Measurements from ENCODE around the gene C12orf76.
"Not testable (repeated sequence)": the region's sequence is repeated elsewhere in the genome, so short reads cannot be mapped to it uniquely, and the experiment has no call there.

C12orf76 gene

DNA sequence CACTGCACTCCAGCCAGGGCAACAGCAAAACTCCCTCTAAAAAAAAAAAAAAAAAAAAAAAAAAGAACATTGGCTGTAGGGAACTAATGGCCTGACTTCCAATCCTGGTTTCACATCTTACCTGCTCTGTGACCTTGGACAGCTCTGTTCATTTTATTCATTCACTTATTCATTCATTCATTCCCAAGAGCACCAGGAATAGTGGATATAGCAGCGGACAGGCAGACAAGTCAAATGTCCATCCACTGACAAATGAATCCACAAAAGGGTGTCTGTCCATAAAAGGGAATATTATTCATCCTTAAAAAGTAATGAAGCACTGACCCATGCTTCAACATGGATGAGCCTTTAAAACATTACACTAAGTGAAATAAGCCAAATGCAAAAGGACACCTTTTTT, 27.6 kb upstream of the C12orf76 start:
- Histone ChIP-seq H3K4me2 (ENCODE audit: insufficient read depth, low read length) (no peak overlapping the region), H3K9me3 (ENCODE audit: insufficient read depth, low read length, severe bottlenecking) (no peaks in the 10 kb centered on the region), H3K27me3 (ENCODE audit: insufficient read depth, low read length, poor library complexity) (no peaks in the 10 kb centered on the region), H3K27ac (ENCODE audit: low read length) (no peak overlapping the region), H3K36me3 (ENCODE audit: insufficient read depth, low read length) (no peaks in the 10 kb centered on the region), H4K20me1 (ENCODE audit: insufficient read depth, low read length) (no peaks in the 10 kb centered on the region), H3K79me2 (ENCODE audit: insufficient read depth, low read length) (peaks cover 4% of the 10 kb centered on the region), H3K4me3 (ENCODE audit: low read depth in 1 of 2, low read length in 2 of 2) (no peak overlapping the region), H3K9ac (ENCODE audit: low read depth, low read length) (no peak overlapping the region), H3K4me1 (ENCODE audit: insufficient read depth, low read length) (peaks cover 46% of the 10 kb centered on the region), H2AFZ (ENCODE audit: low read depth, low read length) (no peak overlapping the region)
- ATAC-seq (ENCODE audit: insufficient read depth, low read depth) (no peak), DNase-seq (no peak)
- TF ChIP-seq EZH2 (IDR thresholded peaks at IDR 0.05; ENCODE audit: borderline replicate concordance, low read depth, low read length, severe bottlenecking): no peak
- TF ChIP-seq, protein P1, sequence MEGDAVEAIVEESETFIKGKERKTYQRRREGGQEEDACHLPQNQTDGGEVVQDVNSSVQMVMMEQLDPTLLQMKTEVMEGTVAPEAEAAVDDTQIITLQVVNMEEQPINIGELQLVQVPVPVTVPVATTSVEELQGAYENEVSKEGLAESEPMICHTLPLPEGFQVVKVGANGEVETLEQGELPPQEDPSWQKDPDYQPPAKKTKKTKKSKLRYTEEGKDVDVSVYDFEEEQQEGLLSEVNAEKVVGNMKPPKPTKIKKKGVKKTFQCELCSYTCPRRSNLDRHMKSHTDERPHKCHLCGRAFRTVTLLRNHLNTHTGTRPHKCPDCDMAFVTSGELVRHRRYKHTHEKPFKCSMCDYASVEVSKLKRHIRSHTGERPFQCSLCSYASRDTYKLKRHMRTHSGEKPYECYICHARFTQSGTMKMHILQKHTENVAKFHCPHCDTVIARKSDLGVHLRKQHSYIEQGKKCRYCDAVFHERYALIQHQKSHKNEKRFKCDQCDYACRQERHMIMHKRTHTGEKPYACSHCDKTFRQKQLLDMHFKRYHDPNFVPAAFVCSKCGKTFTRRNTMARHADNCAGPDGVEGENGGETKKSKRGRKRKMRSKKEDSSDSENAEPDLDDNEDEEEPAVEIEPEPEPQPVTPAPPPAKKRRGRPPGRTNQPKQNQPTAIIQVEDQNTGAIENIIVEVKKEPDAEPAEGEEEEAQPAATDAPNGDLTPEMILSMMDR (IDR thresholded peaks at IDR 0.05; ENCODE audit: borderline replicate concordance, extremely low read depth, low read length, poor library complexity, severe bottlenecking): no peak

- peak overlapping the region; percentile 98 for H2AFZ ChIP-seq (ENCODE audit: low read depth, low read length)
- H3K4me3 ChIP-seq (ENCODE audit: low read depth in 1 of 2, low read length in 2 of 2): no peak overlapping the region
- ATAC-seq (ENCODE audit: insufficient read depth, low read depth): no peak
- no peaks in the 10 kb centered on the region for H3K27me3 ChIP-seq (ENCODE audit: insufficient read depth, low read length, poor library complexity)
- H4K20me1 ChIP-seq (ENCODE audit: insufficient read depth, low read length): no peaks in the 10 kb centered on the region
- peaks cover 4% of the 10 kb centered on the region for H3K79me2 ChIP-seq (ENCODE audit: insufficient read depth, low read length)
- H3K4me2 ChIP-seq (ENCODE audit: insufficient read depth, low read length): peak overlapping the region; percentile 97
- TF ChIP-seq EZH2 (IDR thresholded peaks at IDR 0.05; ENCODE audit: borderline replicate concordance, low read depth, low read length, severe bottlenecking): no peak
- TF ChIP-seq, protein P1 (IDR thresholded peaks at IDR 0.05; ENCODE audit: borderline replicate concordance, extremely low read depth, low read length, poor library complexity, severe bottlenecking): no peak
- no peaks in the 10 kb centered on the region for H3K36me3 ChIP-seq (ENCODE audit: insufficient read depth, low read length)
- no peak for DNase-seq
- peak overlapping the region; percentile 67; the same call in 1 of the 2 replicates for H3K9ac ChIP-seq (ENCODE audit: low read depth, low read length)
- no peaks in the 10 kb centered on the region for H3K9me3 ChIP-seq (ENCODE audit: insufficient read depth, low read length, severe bottlenecking)
- H3K4me1 ChIP-seq (ENCODE audit: insufficient read depth, low read length): peaks cover 33% of the 10 kb centered on the region
- peak overlapping the region; percentile 88 for H3K27ac ChIP-seq (ENCODE audit: low read length)
Measured at GRCh38 chr12:110074089-110074488, 25.8 kb upstream of the C12orf76 start.

GRCh38 chr12:110073049-110073831, 24.9 kb upstream of the C12orf76 start:
- no peaks in the 10 kb centered on the region for H3K9me3 ChIP-seq (ENCODE audit: insufficient read depth, low read length, severe bottlenecking)
- peak overlapping the region; percentile 97 for H3K4me2 ChIP-seq (ENCODE audit: insufficient read depth, low read length)
- ATAC-seq (ENCODE audit: insufficient read depth, low read depth) (peak; percentile 86), DNase-seq (peak; percentile 54)
- peak overlapping the region; percentile 98 for H2AFZ ChIP-seq (ENCODE audit: low read depth, low read length)
- no peaks in the 10 kb centered on the region for H4K20me1 ChIP-seq (ENCODE audit: insufficient read depth, low read length)
- peak overlapping the region; percentile 67 for H3K9ac ChIP-seq (ENCODE audit: low read depth, low read length)
- H3K4me3 ChIP-seq (ENCODE audit: low read depth in 1 of 2, low read length in 2 of 2): peak overlapping the region; percentile 15 to 59; a peak in 3 of 4 replicates
- no peaks in the 10 kb centered on the region for H3K27me3 ChIP-seq (ENCODE audit: insufficient read depth, low read length, poor library complexity)
- TF ChIP-seq EZH2 (IDR thresholded peaks at IDR 0.05; ENCODE audit: borderline replicate concordance, low read depth, low read length, severe bottlenecking): no peak
- TF ChIP-seq, protein P1 (IDR thresholded peaks at IDR 0.05; ENCODE audit: borderline replicate concordance, extremely low read depth, low read length, poor library complexity, severe bottlenecking): no peak
- peaks cover 29% of the 10 kb centered on the region for H3K4me1 ChIP-seq (ENCODE audit: insufficient read depth, low read length)
- H3K36me3 ChIP-seq (ENCODE audit: insufficient read depth, low read length): no peaks in the 10 kb centered on the region
- peak overlapping the region; percentile 88 for H3K27ac ChIP-seq (ENCODE audit: low read length)
- H3K79me2 ChIP-seq (ENCODE audit: insufficient read depth, low read length): peaks cover 4% of the 10 kb centered on the region

DNA sequence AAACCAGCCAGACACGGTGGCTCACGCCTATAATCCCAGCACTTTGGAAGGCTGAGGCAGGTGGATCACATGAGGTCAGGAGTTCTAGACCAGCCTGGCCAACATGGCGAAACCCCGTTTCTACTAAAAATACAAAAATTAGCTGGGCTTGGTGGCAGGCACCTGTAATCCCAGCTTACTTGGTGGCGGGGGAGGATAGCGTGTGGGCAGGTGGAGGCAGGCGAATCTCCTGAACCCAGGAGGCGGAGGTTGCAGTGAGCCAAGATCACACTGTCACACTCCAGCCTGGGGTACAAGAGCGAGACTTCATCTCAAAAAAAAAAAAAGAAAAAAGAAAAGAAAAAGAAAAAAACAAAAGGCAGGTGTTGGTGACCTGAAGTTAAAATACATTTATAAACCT, 24.3 kb upstream of the C12orf76 start:
- H3K79me2 ChIP-seq (ENCODE audit: insufficient read depth, low read length); DNase-seq; H3K9me3 ChIP-seq (ENCODE audit: insufficient read depth, low read length, severe bottlenecking); ATAC-seq (ENCODE audit: insufficient read depth, low read depth); H4K20me1 ChIP-seq (ENCODE audit: insufficient read depth, low read length); H3K36me3 ChIP-seq (ENCODE audit: insufficient read depth, low read length); H3K27me3 ChIP-seq (ENCODE audit: insufficient read depth, low read length, poor library complexity): not testable (repeated sequence)
- Histone ChIP-seq H3K27ac (ENCODE audit: low read length) (peak overlapping the region; percentile 88), H2AFZ (ENCODE audit: low read depth, low read length) (peak overlapping the region; percentile 98), H3K4me2 (ENCODE audit: insufficient read depth, low read length) (peak overlapping the region; percentile 97), H3K9ac (ENCODE audit: low read depth, low read length) (peak overlapping the region; percentile 67), H3K4me1 (ENCODE audit: insufficient read depth, low read length) (peaks cover 29% of the 10 kb centered on the region), H3K4me3 (ENCODE audit: low read depth in 1 of 2, low read length in 2 of 2) (peak overlapping the region; percentile 15 to 59; a peak in 3 of 4 replicates)
